ENCODE data around the gene PDE8A.

Gene PDE8A

DNA sequence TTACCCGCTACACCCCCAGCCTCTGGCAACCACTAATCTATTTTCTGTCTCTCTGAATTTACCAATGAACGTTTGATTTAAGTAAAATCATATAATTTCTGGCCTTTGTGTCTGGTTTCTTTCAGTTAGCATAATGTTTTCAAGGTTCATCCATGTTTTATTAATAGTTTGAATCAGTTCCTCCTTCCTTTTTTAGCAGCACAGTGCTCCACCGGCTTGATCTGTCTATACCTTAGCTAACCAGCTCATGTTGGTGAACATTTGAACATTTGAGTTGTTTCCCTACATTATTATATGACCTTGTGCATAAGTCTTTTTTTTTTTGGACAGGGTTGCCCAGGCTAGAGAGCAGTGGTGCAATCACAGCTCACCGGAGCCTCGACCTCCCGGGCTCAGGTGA, 33.3 kb downstream of the PDE8A start:
- no peak for DNase-seq

DNA sequence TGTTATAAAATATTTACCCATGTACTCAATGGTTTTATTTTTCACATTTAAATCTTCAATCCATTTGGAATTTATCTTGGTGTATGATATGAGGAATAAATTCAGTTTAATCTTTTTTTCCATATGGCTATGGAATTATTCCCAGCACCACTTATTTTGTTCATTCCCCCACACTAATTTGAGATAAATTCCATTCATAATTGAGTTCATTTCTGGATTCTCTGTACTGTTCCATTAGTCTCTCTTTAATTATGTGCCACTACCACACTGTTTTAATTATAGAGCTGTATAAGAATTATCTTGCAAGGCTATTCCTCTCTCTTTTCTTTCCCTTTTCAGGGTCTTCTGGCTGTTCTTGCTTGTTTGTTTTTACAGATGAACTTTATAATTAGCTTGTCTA, 34.6 kb downstream of the PDE8A start:
- DNase-seq = no peak

DNA sequence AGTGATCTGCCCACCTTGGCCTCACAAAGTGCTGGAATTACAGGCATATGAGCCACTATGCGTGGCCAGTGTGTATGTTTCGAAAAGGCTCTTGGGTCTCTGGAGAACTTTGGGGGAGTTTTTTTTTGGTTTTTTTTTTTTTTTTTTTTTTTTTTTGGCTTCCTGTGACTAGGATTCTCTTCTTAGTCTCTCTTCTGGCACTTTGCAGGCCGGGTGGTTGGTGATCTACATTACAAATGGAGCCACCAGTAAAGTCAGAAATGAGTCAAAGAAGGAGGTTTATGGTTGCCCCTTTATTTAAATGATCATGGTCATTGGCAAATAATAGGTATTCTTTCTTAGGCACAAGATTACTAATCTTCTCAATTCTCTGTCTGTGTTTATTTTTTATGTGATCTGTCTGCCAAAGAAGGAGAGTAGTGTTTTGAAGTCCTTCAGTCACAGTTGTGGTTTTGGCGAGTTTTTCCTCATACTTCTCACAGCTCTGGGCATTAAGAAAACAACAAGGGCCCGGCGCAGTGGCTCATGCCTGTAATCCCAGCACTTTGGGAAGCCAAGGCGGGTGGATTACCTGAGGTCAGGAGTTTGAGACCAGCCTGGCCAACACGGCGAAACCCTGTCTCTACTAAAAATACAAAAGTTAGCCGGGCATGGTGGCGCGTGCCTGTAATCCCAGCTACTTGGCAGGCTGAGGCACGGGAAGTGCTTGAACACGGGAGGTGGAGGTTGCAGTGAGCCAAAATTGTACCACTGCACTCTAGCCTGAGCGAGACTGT, 38.3 kb downstream of the PDE8A start:
- DNase-seq = no peak

DNA sequence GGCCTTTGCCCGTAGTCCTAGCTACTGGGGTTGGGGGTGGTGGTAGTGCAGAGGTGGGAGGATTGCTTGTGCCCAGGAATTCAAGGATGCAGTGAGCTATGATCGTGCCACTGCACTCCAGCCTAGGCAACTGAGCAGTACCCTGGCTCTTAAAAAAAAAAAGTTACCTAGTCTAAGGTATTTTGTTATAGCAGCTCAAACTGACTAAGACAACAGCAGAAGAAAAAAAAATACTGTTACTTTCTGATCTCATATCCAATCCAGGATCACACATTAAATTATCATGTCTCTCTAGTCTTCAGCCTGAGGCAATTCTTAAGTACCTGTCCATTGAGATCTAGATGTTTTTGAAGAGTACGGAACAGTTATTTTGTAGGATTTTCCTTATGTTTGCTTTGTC, 39.8 kb downstream of the PDE8A start:
- DNase-seq = no peak

DNA sequence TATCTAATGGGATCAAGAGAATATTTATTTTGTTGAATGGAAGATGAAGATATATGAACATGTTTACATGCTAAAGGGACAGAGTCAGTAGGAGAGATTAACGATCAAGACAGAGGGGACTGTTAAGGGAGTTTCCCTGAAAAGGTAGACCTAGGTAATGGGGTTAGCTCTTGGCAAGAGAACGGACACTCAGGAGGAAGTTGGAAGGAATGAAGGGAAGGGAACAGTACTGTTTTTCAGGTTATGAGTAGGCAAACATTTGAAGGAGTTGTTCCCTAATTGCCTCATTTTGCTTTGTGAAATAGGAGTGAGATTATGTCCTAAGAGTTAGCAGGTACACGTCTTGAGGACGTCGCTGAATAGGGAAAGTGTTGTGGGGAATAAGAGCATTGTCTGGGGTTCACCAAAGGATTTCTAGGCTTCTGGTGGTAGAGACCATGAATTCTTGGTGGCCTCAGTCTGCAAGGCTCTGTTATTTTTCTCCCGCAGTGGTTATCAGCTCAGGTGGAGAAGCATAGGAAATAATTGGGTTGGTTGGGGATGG, 41.3 kb downstream of the PDE8A start:
- no peak for DNase-seq

DNA sequence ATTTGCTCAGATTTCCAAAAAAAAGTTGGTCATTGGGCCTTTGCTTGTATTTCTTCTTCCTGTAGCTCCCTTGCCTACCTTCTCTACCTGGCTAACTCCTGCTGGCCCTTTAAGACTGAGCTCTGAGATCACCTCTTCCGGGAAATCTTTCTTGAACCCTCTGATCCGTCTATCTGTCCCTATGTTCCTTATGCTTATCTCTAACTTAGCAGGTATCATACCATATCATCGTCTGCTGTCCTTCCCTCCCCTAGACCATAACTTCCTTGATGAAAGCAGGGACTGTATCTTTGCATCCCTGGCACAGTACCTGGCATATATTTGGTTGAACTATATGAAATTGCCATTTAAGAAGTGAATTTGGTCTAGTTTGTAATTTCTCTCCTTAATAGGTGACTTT, 42.3 kb downstream of the PDE8A start:
- DNase-seq = no peak

DNA sequence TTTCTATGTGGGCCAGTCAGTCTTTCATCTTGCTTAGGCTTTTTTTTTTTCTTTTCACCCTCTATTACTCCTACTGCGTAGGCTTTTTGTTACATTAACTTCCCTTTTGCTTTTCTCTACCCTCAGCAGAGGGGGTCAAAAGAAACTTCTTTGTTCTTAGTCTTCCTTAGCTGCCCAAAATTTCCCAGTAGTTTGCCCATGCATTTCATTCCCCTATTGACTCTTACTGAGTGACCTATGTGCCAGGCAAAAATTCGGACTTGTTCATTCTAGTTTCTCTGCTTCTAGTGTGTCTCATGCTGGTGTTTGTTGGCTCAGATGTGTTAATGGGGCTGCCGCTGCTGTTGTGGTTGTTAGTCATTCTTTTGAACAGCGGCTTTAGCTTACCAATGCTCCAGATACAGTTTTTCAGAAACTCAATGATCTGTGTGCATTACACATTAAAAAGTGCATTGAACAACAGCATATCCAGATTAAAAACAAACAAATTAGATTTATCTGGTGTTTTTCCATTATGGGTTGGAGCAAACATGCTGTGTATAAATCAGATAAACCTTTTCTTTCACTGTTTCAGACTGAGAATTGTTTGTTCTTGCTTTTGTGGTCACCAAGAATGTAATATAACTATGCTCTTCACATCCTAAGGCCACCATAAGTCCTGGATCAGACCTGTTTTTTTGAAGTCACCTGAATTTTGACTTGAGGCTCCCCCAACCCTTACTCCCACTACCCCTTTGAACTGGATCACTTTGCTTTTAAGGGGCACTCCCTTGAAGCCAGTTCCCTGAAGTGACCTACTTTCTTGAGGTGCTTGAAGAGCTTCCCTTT, 43.1 kb downstream of the PDE8A start:
- DNase-seq = no peak

DNA sequence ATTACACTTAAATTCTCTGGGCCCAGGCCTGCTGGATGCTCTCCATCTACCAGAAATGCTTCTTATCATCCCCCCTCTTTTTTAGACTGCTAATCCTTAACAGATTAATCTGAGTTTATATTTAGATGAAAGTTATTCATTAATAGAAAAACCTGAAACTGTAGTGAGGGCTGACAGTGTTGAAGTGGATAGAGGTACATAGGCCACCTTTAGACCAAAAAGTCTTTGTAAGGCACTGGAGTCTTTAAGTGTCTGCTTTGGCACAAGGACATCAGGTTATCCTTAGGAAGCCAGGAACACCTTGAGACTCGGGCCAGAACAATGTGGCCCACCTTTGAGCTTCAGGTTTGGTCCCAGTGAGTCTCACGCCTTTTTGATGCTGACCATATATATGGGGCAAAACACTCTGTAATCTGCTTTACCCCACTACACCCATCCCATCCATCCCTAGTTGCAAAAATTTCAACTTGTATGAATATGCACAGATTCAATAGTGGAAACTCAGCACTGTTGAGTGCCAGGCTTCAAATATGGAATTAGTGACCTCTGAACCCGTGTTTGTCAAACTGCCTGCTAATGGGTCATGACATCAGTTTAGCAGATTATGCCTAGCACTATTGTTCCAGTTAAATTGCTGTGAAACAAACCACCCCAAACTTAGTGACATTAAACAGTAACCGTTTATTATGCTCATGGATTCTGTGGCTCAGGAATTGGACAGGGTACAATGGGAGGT, 44.0 kb downstream of the PDE8A start:
- no peak for DNase-seq

DNA sequence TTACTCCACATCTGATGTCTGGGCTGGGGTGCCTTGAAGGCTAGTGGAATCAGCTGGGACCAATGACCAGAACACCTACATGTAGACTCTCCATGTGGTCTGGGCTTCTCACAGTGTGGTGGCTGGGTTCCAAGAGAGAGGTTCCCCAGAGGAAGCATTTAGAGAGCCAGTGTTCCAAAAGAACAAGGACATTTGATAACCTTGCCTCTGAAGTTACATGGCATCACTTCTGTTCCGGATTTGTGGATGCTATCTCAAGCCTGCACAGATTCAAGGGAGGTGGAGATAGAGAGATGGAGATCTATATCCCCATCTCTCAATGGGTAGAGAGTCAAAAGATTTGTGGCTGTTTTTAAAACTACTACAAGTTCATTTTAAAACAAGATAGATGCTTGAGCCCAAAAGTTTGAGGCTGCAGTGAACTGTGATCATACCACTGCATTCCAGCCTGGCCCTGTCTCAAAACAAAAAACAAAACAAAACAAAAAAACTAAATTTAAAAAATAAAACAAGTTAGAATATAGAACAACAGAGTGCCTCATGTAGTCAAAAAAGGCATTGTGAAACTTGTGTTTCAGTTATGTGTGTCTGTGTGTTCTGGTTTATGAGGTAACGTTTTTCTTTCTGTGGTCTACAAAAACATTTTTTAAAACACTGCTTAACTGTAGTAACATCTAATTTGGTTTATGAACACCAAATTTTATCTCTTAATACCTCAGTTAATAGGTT, 44.8 kb downstream of the PDE8A start:
- DNase-seq = no peak

DNA sequence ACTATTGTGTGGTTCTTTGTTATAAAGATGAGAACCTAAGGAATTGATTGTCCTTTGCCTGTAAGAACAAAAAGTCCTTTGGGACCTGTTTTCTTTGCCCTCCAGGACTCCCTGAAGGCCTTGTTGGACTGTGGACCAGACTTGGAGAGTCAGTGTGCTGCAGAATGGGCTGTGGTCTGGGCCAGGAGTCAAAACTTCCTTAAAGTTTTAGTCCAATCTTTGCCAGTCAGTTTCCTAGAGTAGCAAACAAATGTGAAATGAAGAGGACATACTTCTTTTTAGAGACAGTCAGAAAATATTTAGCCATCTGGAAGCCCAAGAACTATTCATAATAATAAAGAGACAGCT, 45.4 kb downstream of the PDE8A start:
- no peak for DNase-seq

DNA sequence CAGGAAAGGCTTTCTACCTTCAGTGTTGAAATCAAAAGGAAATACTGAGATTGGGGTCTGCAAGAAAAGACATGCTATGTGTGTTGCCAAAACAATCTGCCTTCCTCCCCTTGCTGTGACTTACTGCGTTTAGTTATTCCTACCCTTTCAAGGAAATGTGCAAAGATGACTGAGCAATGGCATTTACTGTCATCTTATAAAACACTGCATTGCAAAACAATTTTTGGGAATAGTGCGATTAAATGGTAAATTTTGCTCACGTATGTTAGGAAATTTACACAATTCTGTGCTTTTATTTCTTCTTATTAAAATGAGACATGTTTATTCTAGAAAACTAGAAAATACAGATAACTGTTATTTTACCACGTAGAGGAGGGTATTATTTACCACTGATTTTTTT, 45.8 kb downstream of the PDE8A start:
- no peak for DNase-seq

DNA sequence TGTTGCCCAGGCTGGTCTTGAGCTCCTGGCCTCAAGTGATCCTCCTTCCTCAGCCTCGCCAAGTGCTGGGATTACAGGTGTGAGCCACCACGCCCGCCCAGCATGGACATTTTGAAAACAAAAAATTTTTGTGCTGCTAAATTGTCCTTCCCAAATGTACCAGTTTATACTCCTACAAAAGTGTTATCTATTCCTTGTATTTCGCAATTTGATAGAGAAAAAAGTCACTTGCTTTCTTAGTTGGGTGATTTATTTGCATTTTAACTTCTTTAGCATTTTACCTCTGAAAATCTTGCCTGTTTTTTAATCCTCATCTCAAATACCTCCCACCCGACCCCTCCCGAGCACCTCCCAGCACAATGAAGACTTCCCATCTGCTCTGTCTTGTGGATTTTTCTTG, 46.8 kb downstream of the PDE8A start:
- DNase-seq = no peak

DNA sequence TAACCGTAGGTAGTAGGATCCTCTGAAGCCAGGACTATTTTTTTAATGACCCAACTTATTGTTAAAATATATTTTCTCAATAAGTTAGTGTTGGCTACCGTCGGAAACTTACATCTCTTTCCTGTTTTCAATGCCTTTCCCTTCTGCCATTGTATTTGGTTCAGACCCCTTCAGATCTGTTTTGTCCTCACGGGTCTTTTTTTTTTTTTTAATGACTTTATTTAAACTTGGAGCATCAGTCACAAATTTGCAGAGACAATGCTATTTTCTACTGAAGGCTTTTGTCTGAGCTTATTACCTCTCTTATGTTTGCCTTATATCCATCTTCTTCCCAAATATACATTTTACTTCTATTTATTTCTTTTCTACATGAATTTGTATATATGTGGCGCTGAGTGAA, 47.6 kb downstream of the PDE8A start:
- DNase-seq = no peak

DNA sequence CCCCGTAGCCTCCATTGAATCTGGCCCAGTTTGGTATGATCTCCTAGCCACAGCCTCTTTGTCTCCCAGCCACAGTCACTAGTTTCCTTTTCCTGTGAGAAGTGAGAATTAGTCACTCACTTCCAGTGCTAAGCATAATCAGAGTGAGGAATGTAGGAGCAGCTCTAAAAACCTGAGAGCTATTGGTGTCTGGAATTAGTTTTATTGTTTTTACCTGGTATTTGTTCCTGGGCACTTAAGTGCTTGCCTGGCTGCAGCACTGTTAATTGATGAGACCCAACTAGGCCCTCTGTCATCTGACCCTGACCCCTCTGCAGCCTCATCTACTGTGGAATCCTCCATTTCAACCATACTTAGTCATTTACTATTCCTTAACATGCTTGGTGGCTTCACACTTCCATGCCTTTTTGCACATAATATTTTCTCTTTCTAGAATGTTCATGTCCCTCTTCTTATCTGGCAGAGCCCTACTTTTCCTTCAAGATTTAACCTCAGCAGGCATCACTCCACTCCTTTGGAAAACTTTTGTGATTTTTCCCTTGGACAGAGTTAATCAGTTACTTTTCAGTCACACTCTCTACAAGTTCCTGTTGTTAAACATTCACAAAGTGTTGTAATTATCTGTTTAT, 48.8 kb downstream of the PDE8A start:
- no peak for DNase-seq

DNA sequence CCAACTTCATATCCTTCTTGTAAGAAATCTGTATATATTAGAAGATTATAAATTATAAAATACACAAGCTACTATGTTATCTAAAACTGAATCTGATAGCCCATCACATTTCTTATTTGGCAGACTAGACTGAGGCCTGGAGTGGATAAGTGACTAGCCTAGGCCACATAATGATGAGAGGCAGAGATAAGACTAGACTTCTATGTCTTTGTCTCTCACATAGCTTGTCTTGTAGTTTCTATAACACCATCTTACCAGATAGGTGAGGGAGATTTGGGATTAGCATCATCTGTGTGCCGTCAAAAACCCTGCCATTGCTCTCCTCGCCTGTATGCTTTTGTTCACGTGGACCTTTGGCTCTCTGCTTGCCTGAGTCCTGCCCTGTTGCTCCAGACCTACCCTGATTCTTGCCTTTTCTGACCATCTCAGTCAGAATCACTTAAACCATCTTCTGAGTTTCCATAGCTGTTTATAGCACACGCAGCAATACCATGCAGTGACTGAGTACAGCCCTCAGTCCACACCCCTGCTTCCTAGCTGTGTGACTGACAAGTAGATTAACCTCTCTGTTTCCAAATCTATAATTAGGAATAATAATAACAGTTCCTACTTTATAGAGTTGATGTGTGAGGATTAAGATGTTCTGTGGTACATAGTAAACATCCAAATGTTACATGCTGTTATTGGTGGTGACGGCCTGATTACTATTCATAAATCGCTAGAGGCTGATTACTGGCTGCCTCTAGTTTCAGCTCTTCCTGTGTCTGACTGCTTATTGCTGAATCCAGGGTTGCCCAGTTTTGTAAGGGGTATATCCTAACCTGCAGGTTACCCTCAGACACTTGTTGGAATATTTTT, 49.7 kb downstream of the PDE8A start:
- DNase-seq = no peak

DNA sequence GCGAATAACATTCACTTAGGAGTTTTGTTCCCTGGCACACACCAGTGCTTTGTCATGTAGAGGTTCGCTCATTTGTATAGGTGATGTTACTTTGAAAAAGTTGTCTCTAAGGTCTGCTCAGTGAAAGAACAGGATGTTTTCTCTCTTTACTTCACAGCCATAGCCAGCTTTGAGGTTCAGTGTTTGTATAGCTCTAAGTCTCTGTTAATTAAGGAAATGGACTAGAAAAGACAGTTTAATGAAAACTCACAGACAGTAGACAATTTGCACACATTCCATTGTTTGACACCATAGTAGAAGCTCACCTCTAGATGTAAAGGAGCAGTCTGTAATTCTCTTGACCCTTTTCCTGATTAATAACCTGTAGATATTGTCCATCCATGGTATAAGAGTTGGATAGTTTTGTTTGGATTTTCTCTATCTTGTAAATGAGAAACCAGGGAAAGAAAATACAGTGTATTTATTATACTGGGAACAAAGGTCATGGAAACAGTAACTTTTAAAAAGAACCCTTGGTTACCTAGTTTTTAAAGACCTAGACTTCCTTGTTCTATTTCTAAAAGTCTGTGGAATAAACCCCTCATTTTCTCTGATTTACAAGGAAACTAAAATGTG, 50.4 kb downstream of the PDE8A start:
- no peak for DNase-seq

DNA sequence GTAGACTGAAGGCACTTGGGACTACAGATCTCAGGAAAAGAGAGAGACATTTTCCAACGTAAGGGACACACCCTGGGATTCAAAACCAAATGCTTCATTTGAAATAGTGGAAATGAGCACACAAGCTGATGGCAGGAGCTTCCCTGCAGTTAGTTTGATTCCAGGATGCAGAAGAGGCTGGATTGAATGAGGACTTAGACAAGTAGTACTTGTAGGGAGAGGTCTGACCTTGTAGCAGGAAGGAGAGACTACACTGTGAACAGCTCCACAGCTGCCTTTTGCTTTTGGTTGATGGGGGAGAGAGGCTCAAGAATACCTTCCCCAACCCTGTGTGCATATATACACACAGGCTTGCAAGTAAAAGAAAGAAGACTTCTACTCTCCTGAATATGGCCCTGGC, 51.5 kb downstream of the PDE8A start:
- no peak for DNase-seq

DNA sequence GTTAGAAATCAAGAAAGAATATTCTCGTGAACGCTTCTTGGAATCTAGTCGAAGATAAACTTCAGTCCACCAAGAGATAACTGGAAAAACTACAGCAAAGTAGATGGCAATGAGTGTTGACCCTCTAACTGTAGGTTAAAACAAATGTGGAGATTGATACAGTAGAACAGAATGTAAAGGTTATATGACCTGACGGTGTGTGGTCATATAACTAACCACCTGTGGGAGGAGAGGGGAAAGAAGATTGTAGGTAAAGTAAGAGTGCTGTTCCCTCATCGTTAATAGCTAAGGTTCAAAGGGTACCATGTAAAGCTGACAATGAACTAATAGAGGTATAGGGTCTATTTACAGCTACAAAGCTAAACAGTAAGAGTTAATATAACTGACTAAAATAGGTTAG, 52.6 kb downstream of the PDE8A start:
- DNase-seq = no peak

DNA sequence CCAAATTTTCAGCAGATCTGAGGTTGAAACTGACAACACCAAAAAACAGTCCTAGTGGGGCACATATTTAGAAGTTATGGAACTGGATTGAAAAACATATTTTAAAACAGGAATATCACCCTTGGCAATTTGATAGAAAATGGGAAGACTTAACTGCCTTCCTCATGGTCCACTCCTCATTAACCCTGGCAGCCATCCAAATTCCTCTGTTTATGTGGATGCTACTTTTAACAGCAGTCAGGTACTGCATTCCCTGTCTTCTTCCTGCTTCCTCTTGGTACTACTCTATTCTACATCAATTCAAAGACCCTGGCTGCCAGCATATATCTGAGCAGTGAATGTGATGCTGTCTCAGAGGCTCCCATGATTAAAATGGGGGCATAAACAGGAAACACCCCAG, 54.3 kb downstream of the PDE8A start:
- DNase-seq = no peak

DNA sequence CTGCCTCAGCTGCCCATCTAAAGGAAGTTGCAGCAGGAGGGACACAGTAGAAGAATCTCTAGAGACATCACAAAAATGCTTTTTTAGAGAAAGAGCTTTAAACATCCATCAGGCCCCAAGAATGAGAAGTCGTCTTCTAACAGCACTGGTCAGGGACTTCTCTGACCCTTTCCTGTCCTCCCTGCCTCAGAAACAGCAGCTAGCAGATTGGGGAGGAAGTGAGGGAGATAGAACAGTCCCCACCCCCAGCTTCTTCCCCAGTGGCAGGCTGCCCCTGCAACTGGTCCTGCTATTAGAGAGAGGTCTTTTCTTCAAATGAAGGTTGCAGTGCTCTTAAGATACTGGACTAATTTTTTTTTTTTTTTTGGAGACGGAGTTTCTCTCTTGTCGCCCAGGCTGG, 55.1 kb downstream of the PDE8A start:
- DNase-seq = no peak

DNA sequence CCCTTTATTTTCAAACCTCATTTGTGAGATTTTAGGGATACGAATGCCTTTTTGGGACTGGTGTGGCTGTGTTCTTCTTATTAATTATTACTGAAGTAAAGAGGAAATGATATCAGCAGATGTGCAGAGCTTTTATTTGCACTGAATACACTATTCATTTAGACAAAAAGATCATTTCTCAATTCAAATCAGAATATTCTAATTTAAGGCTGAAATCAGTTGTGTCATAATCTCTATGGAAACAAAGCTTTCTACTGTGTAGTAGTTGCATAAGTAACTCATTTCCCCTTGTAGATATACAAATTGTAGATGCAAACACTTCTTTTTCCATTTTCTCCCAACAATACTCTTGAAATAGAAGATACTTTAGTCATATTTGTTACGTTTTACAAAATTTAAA, 56.0 kb downstream of the PDE8A start:
- DNase-seq = no peak
